ENCODE results near the gene SPTBN1.

GRCh38 chr2:54468673-54469072 is 12.5 kb downstream of the SPTBN1 start:
- TF ChIP-seq CTCF (IDR thresholded peaks at IDR 0.05) = no peak
- TF ChIP-seq POLR2A (IDR thresholded peaks at IDR 0.05) = no peak
